LNCaP clone FGC (cell line): ENCODE results near the gene DUSP28.

Experiments
- DNase-seq: peaks from one replicate; pipeline ENCODE4 v3.0.0-alpha.2; 2011; ENCODE audit warnings: low read depth
- H3K4me3 ChIP-seq: 2 replicates; pipeline ENCODE4 v1.5.1; 2011; ENCODE audit warnings: mild to moderate bottlenecking, low read depth, low read length, control low read depth
- TF ChIP-seq, protein P1 (sequence below): IDR thresholded peaks from 2 replicates; pipeline ENCODE4 v1.5.1; 2012; ENCODE audit warnings: mild to moderate bottlenecking; ENCODE audit not compliant: control insufficient read depth, insufficient read depth; ENCODE audit errors: extremely low read depth

The DUSP28 gene

GRCh38 chr2:240593026-240593702, 33.0 kb downstream of the DUSP28 start:
- TF ChIP-seq, protein P1, sequence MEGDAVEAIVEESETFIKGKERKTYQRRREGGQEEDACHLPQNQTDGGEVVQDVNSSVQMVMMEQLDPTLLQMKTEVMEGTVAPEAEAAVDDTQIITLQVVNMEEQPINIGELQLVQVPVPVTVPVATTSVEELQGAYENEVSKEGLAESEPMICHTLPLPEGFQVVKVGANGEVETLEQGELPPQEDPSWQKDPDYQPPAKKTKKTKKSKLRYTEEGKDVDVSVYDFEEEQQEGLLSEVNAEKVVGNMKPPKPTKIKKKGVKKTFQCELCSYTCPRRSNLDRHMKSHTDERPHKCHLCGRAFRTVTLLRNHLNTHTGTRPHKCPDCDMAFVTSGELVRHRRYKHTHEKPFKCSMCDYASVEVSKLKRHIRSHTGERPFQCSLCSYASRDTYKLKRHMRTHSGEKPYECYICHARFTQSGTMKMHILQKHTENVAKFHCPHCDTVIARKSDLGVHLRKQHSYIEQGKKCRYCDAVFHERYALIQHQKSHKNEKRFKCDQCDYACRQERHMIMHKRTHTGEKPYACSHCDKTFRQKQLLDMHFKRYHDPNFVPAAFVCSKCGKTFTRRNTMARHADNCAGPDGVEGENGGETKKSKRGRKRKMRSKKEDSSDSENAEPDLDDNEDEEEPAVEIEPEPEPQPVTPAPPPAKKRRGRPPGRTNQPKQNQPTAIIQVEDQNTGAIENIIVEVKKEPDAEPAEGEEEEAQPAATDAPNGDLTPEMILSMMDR, result no peak
- DNase-seq, result peak; percentile 34
- H3K4me3 ChIP-seq, result no peak overlapping the region

- TF ChIP-seq, protein P1, result no peak
- no peak overlapping the region for H3K4me3 ChIP-seq
- no peak for DNase-seq
Observed at GRCh38 chr2:240593703-240594451, 33.7 kb downstream of the DUSP28 start.

- TF ChIP-seq, protein P1, result no peak
- no peak overlapping the region for H3K4me3 ChIP-seq
- DNase-seq, result no peak
Observed at GRCh38 chr2:240594511-240595380, 34.6 kb downstream of the DUSP28 start.

GRCh38 chr2:240595381-240596079, 35.4 kb downstream of the DUSP28 start:
- no peak for DNase-seq
- TF ChIP-seq, protein P1, result peak; percentile 27; the same call in 1 of the 2 replicates
- no peak overlapping the region for H3K4me3 ChIP-seq

- no peak overlapping the region for H3K4me3 ChIP-seq
- TF ChIP-seq, protein P1, result no peak
- DNase-seq, result no peak
Observed at GRCh38 chr2:240596080-240596460, 35.9 kb downstream of the DUSP28 start.

- peak; percentile 38 for DNase-seq
- no peak overlapping the region for H3K4me3 ChIP-seq
- TF ChIP-seq, protein P1, result no peak
Observed at GRCh38 chr2:240596491-240596931, 36.4 kb downstream of the DUSP28 start.
